DND-41 (cell line): ENCODE measurements around the gene C17orf78.

ENCODE experiments used
- ATAC-seq: fragments of 200-7000 bp; cut with Tn5 transposase; 3 replicates; pipeline ENCODE4 v1.9.1; 2021; ENCODE audit warnings: low read depth; ENCODE audit not compliant: insufficient read depth
- DNase-seq: peaks from one replicate; pipeline ENCODE4 v3.0.0-alpha.2; 2020
- H2AFZ ChIP-seq: 2 replicates; pipeline ENCODE4 v1.6.0; 2012; ENCODE audit warnings: low read depth, low read length
- H3K27ac ChIP-seq: 2 replicates; pipeline ENCODE4 v1.5.1; 2012; ENCODE audit warnings: low read length, inconsistent platforms
- H3K27me3 ChIP-seq: fragments of 200-600 bp; sonication (generic); 2 replicates; pipeline ENCODE4 v1.6.0; 2012; ENCODE audit warnings: low read length, mild to moderate bottlenecking, inconsistent platforms; ENCODE audit not compliant: insufficient read depth, poor library complexity
- H3K36me3 ChIP-seq: 2 replicates; pipeline ENCODE4 v1.5.1; 2012; ENCODE audit warnings: low read length, inconsistent platforms; ENCODE audit not compliant: insufficient read depth
- H3K4me1 ChIP-seq: 2 replicates; pipeline ENCODE4 v1.5.1; 2012; ENCODE audit warnings: mild to moderate bottlenecking, low read length; ENCODE audit not compliant: insufficient read depth
- H3K4me2 ChIP-seq: 2 replicates; pipeline ENCODE4 v1.6.0; 2012; ENCODE audit warnings: mild to moderate bottlenecking, moderate library complexity, low read length, inconsistent platforms; ENCODE audit not compliant: insufficient read depth
- H3K4me3 ChIP-seq, 2 experiments: fragments of 200-600 bp in 1 of 2; shearing (Covaris generic) in 1 of 2; 2 replicates each; pipeline ENCODE4 v1.5.1; 2012 to 2016; ENCODE audit warnings: inconsistent platforms in 2 of 2, low read length in 2 of 2, mild to moderate bottlenecking in 2 of 2, low read depth in 1 of 2, moderate library complexity in 1 of 2
- H3K79me2 ChIP-seq: 2 replicates; pipeline ENCODE4 v1.6.0; 2012; ENCODE audit warnings: low read length, inconsistent platforms; ENCODE audit not compliant: insufficient read depth
- H3K9ac ChIP-seq: 2 replicates; pipeline ENCODE4 v1.6.0; 2012; ENCODE audit warnings: low read depth, mild to moderate bottlenecking, inconsistent platforms, low read length, moderate library complexity
- H3K9me3 ChIP-seq: 2 replicates; pipeline ENCODE4 v1.5.1; 2012; ENCODE audit warnings: low read length, moderate library complexity, mild to moderate bottlenecking, inconsistent platforms; ENCODE audit not compliant: insufficient read depth, severe bottlenecking
- H4K20me1 ChIP-seq: 2 replicates; pipeline ENCODE4 v1.6.0; 2012; ENCODE audit warnings: low read length; ENCODE audit not compliant: insufficient read depth
- CTCF ChIP-seq: IDR thresholded peaks from 2 replicates; pipeline ENCODE4 v1.5.1; 2012; ENCODE audit warnings: borderline replicate concordance, low read length, moderate library complexity, mild to moderate bottlenecking; ENCODE audit not compliant: poor library complexity, severe bottlenecking; ENCODE audit errors: extremely low read depth
- EZH2 ChIP-seq: IDR thresholded peaks from 3 replicates; pipeline ENCODE4 v1.6.1; 2012; ENCODE audit warnings: borderline replicate concordance, low read depth, mild to moderate bottlenecking, moderate library complexity, low read length, inconsistent platforms; ENCODE audit not compliant: severe bottlenecking

The C17orf78 gene

GRCh38 chr17:37365589-37365988 is 10.2 kb upstream of the C17orf78 start:
- Histone ChIP-seq H3K4me3 (no peak overlapping the region), H2AFZ (no peak overlapping the region)
- TF ChIP-seq CTCF (no peak), EZH2 (no peak)

GRCh38 chr17:37368577-37368976 is 7.2 kb upstream of the C17orf78 start:
- no peak for ATAC-seq
- H3K27me3 ChIP-seq: no peaks in the 10 kb centered on the region

More at GRCh38 chr17:37365589-37365988, 10.2 kb upstream of the C17orf78 start:
- no peak overlapping the region for H3K27ac ChIP-seq
- no peak overlapping the region for H3K4me2 ChIP-seq
- no peaks in the 10 kb centered on the region for H3K9me3 ChIP-seq
- no peaks in the 10 kb centered on the region for H3K36me3 ChIP-seq
- no peaks in the 10 kb centered on the region for H4K20me1 ChIP-seq
- ATAC-seq (no peak), DNase-seq (no peak)
- H3K4me1 ChIP-seq: no peaks in the 10 kb centered on the region
- H3K27me3 ChIP-seq: no peaks in the 10 kb centered on the region
- H3K79me2 ChIP-seq: no peaks in the 10 kb centered on the region
- no peak overlapping the region for H3K9ac ChIP-seq

GRCh38 chr17:37373530-37374159 is 2.1 kb upstream of the C17orf78 start:
- Histone ChIP-seq H4K20me1 (no peaks in the 10 kb centered on the region), H3K4me1 (peaks cover 4% of the 10 kb centered on the region), H3K9ac (no peak overlapping the region), H3K4me3 (no peak overlapping the region), H3K27ac (no peak overlapping the region), H3K9me3 (no peaks in the 10 kb centered on the region), H2AFZ (peak overlapping the region; percentile 50; the same call in 1 of the 2 replicates), H3K79me2 (no peaks in the 10 kb centered on the region), H3K4me2 (no peak overlapping the region), H3K36me3 (no peaks in the 10 kb centered on the region), H3K27me3 (no peaks in the 10 kb centered on the region)
- TF ChIP-seq CTCF (peak; percentile 99), EZH2 (no peak)
- DNase-seq (peak; percentile 80), ATAC-seq (peak; percentile 97)

More at GRCh38 chr17:37368577-37368976, 7.2 kb upstream of the C17orf78 start:
- Histone ChIP-seq H3K79me2 (no peaks in the 10 kb centered on the region), H3K9me3 (no peaks in the 10 kb centered on the region), H3K27ac (no peak overlapping the region), H3K4me3 (no peak overlapping the region), H3K4me1 (peaks cover 4% of the 10 kb centered on the region), H4K20me1 (no peaks in the 10 kb centered on the region), H3K4me2 (no peak overlapping the region), H3K36me3 (no peaks in the 10 kb centered on the region), H2AFZ (no peak overlapping the region), H3K9ac (no peak overlapping the region)
- no peak for TF ChIP-seq CTCF
- no peak for TF ChIP-seq EZH2
- no peak for DNase-seq
